Calu3 (cell line): Measurements from ENCODE around the gene COL16A1. TPM values are rescaled to one million over a fixed set of nuclear protein-coding genes. Genes with fewer than 3 reads are reported as not detected.
A peak's percentile ranks its signal among the peaks of the same experiment; 100 is the strongest.

ENCODE experiments used
- BruUV-seq: library from RNA; stranded (reverse); fragments of 400-500 nt; replicated peaks from 2 replicates; lab custom pipeline; 2021; lab: Mats Ljungman, UMichigan
- CTCF ChIA-PET: fragments of 300-600 bp; sonication (Branson Sonifier 250); formaldehyde crosslinking; loops from one replicate; lab custom pipeline; 2022; ENCODE audit warnings: antibody characterized with exemption; lab: Charles Lee
- DNase-seq: peaks from one replicate; pipeline ENCODE4 v3.0.0; 2022
- H3K27ac Mint-ChIP-seq: one replicate; pipeline ENCODE4 v1.8.0; 2022; ENCODE audit warnings: mixed read lengths; ENCODE audit not compliant: unreplicated experiment
- H3K27me3 Mint-ChIP-seq: one replicate; pipeline ENCODE4 v1.8.0; 2022; ENCODE audit warnings: mixed read lengths; ENCODE audit not compliant: unreplicated experiment
- H3K36me3 Mint-ChIP-seq: one replicate; pipeline ENCODE4 v1.8.0; 2022; ENCODE audit warnings: mild to moderate bottlenecking, moderate library complexity, mixed read lengths; ENCODE audit not compliant: insufficient read depth, unreplicated experiment
- H3K4me1 Mint-ChIP-seq: one replicate; pipeline ENCODE4 v1.8.0; 2022; ENCODE audit warnings: mild to moderate bottlenecking, low read depth, mixed read lengths; ENCODE audit not compliant: unreplicated experiment
- H3K4me3 Mint-ChIP-seq: one replicate; pipeline ENCODE4 v1.8.0; 2022; ENCODE audit warnings: mild to moderate bottlenecking, low read depth, moderate library complexity, mixed read lengths; ENCODE audit not compliant: unreplicated experiment
- H3K9me3 Mint-ChIP-seq: one replicate; pipeline ENCODE4 v1.8.0; 2022; ENCODE audit warnings: low read depth, mixed read lengths; ENCODE audit not compliant: unreplicated experiment
- CTCF ChIP-seq: fragments of 200-600 bp; IDR thresholded peaks from one replicate; pipeline ENCODE4 v1.8.0; 2022; ENCODE audit warnings: antibody characterized with exemption; ENCODE audit not compliant: unreplicated experiment
- intact Hi-C: fragments of 100-400 bp; cut with micrococcal nuclease; formaldehyde crosslinking; loops from one replicate; pipeline ENCODE4 v1.10.0; 2022; ENCODE audit not compliant: unreplicated experiment
- total RNA-seq: library from RNA; stranded (reverse); gene quantifications from 2 replicates; pipeline ENCODE4 v1.2.3, GENCODE V29; 2022

COL16A1 gene
- total RNA-seq, 1 experiment from 2014 or later: 3.8 TPM

GRCh38 chr1:31746687-31747086 is 42.9 kb upstream of the COL16A1 start:
- BruUV-seq: no TSS peak
- Mint-ChIP-seq H3K4me1 (peaks cover 18% of the 10 kb centered on the region), H3K9me3 (no peaks in the 10 kb centered on the region), H3K36me3 (no peaks in the 10 kb centered on the region), H3K4me3 (no peak overlapping the region), H3K27me3 (peaks cover 66% of the 10 kb centered on the region), H3K27ac (no peak overlapping the region)
- TF ChIP-seq CTCF: no peak
- intact Hi-C loops: no loop called here
- CTCF ChIA-PET: interaction anchor here (0.8 to 1.4 kb wide), 3 partner anchors 12 to 88 kb away, joined by 5 to 6 read pairs (median 6); no protein-coding TSS in a partner anchor
- no peak for DNase-seq

GRCh38 chr1:31745946-31746670 is 42.3 kb upstream of the COL16A1 start:
- Mint-ChIP-seq H3K4me3 (no peak overlapping the region), H3K27ac (no peak overlapping the region), H3K9me3 (no peaks in the 10 kb centered on the region), H3K36me3 (no peaks in the 10 kb centered on the region), H3K4me1 (peaks cover 18% of the 10 kb centered on the region), H3K27me3 (peaks cover 65% of the 10 kb centered on the region)
- TF ChIP-seq CTCF: no peak
- intact Hi-C loops: loop anchor here (1.0 kb wide), 1 partner anchor 82 kb away; no protein-coding TSS in a partner anchor
- CTCF ChIA-PET: interaction anchor here (0.7 to 2.2 kb wide), 12 partner anchors 12 to 128 kb away, joined by 3 to 30 read pairs (median 6); no protein-coding TSS in a partner anchor
- no TSS peak for BruUV-seq
- DNase-seq: no peak

GRCh38 chr1:31745096-31745945 is 41.5 kb upstream of the COL16A1 start:
- no peaks in the 10 kb centered on the region for H3K36me3 Mint-ChIP-seq
- intact Hi-C loops: loop anchor here (1.0 kb wide), 1 partner anchor 81 kb away; no protein-coding TSS in a partner anchor
- no TSS peak for BruUV-seq
- peak; percentile 68 for TF ChIP-seq CTCF
- no peaks in the 10 kb centered on the region for H3K9me3 Mint-ChIP-seq
- DNase-seq: peak; percentile 84
- H3K4me3 Mint-ChIP-seq: no peak overlapping the region
- no peak overlapping the region for H3K27ac Mint-ChIP-seq
- peaks cover 65% of the 10 kb centered on the region for H3K27me3 Mint-ChIP-seq
- CTCF ChIA-PET: interaction anchor here (0.7 to 2.2 kb wide), 14 partner anchors 11 to 219 kb away, joined by 3 to 30 read pairs (median 5); no protein-coding TSS in a partner anchor
- peaks cover 18% of the 10 kb centered on the region for H3K4me1 Mint-ChIP-seq

DNA sequence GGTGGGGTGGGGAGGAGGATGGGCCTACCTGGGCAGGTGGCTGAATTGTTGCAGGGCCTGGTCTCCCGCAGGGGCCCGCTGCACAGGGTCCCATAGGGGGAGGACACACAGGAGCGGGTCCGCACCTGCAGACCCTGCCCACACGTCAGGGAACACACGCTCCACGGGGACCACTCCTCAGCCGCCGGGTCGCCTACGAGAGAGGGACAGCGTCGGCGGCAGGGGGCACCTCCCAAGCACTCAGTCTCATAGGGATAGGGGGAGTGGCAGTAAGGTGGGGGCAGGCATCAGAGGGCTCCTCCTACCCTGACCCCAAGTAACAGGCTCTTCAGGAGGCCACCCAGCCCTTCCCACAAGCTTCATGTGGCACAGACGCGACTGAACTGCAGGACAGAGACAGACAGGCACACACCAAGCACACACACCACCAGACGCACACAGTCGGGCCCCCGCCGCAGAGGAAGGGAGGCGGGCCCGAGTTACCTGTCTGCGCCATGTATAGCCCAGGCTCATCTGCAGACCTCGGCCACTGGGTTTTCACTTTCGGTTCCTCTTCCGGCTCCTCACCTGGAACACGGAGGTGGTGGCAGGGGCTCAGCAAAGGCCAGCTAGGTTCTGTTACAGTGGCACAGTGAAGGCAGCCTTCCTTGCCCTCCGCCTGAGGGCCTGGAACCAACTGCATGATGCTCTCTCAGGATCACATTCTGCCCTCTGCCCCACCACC is 40.5 kb upstream of the COL16A1 start:
- Mint-ChIP-seq H3K4me3 (no peak overlapping the region), H3K27ac (no peak overlapping the region), H3K36me3 (no peaks in the 10 kb centered on the region), H3K4me1 (peaks cover 24% of the 10 kb centered on the region), H3K9me3 (no peaks in the 10 kb centered on the region), H3K27me3 (peaks cover 65% of the 10 kb centered on the region)
- TF ChIP-seq CTCF: no peak
- no TSS peak for BruUV-seq
- CTCF ChIA-PET: interaction anchor here (1.5 to 2.2 kb wide), 2 partner anchors 44 to 126 kb away, joined by 3 to 30 read pairs; no protein-coding TSS in a partner anchor
- intact Hi-C loops: no loop called here
- no peak for DNase-seq
